WTC11 (cell line): ENCODE results near the gene TLE2.

ENCODE experiments used
- ATF1 ChIP-seq: sonication (generic); formaldehyde crosslinking; IDR thresholded peaks from 2 replicates; pipeline ENCODE4 v1.8.1; 2023; ENCODE audit warnings: mild to moderate bottlenecking, moderate library complexity, missing genetic modification reagents
- CTCF ChIP-seq: fragments of 200-600 bp; IDR thresholded peaks from 2 replicates; pipeline ENCODE4 v1.8.0; 2022; ENCODE audit warnings: antibody characterized with exemption
- E2F4 ChIP-seq: sonication (generic); formaldehyde crosslinking; IDR thresholded peaks from 2 replicates; pipeline ENCODE4 v1.8.1; 2022; ENCODE audit warnings: low read depth, mild to moderate bottlenecking, moderate library complexity, missing genetic modification reagents, borderline replicate concordance
- ETV6 ChIP-seq: sonication (generic); formaldehyde crosslinking; IDR thresholded peaks from 2 replicates; pipeline ENCODE4 v1.8.1; 2022; ENCODE audit warnings: mild to moderate bottlenecking, missing genetic modification reagents
- HMGXB4 ChIP-seq: sonication (generic); formaldehyde crosslinking; IDR thresholded peaks from 2 replicates; pipeline ENCODE4 v1.8.1; 2023; ENCODE audit warnings: mild to moderate bottlenecking, moderate library complexity, missing genetic modification reagents
- MAX ChIP-seq: sonication (generic); formaldehyde crosslinking; IDR thresholded peaks from 2 replicates; pipeline ENCODE4 v1.8.0; 2022; ENCODE audit warnings: mild to moderate bottlenecking, missing genetic modification reagents
- MYBL2 ChIP-seq: sonication (generic); formaldehyde crosslinking; IDR thresholded peaks from 2 replicates; pipeline ENCODE4 v1.8.1; 2023; ENCODE audit warnings: mild to moderate bottlenecking, moderate library complexity, missing genetic modification reagents
- NR2C2 ChIP-seq: sonication (generic); formaldehyde crosslinking; IDR thresholded peaks from 2 replicates; pipeline ENCODE4 v1.8.0; 2022; ENCODE audit warnings: mild to moderate bottlenecking, missing genetic modification reagents
- SP1 ChIP-seq: sonication (generic); formaldehyde crosslinking; conservative IDR thresholded peaks from 2 replicates; pipeline ENCODE4 v1.8.1; 2022; ENCODE audit warnings: missing genetic modification reagents
- STAT6 ChIP-seq: sonication (generic); formaldehyde crosslinking; conservative IDR thresholded peaks from 2 replicates; pipeline ENCODE4 v1.8.1; 2023; ENCODE audit warnings: mild to moderate bottlenecking, low read depth, missing genetic modification reagents, moderate library complexity
- TCF7 ChIP-seq: sonication (generic); formaldehyde crosslinking; IDR thresholded peaks from 2 replicates; pipeline ENCODE4 v1.8.0; 2022; ENCODE audit warnings: mild to moderate bottlenecking, low read depth, missing genetic modification reagents, moderate library complexity
- USF1 ChIP-seq: sonication (generic); formaldehyde crosslinking; IDR thresholded peaks from 2 replicates; pipeline ENCODE4 v1.8.0; 2022; ENCODE audit warnings: mild to moderate bottlenecking, missing genetic modification reagents
- ZNF423 ChIP-seq: fragments of 250-450 bp; sonication (Bioruptor Pico); IDR thresholded peaks from 2 replicates; pipeline ENCODE4 v2.1.2; 2022; ENCODE audit warnings: mild to moderate bottlenecking, moderate library complexity

- TF ChIP-seq CTCF = no peak
- no peak for TF ChIP-seq USF1 (CRISPR knock-in tag)
- no peak for TF ChIP-seq SP1
- no peak for TF ChIP-seq MYBL2 (CRISPR knock-in tag)
- no peak for TF ChIP-seq TCF7
- no peak for TF ChIP-seq HMGXB4 (CRISPR knock-in tag)
- TF ChIP-seq STAT6 (CRISPR knock-in tag) = no peak
- TF ChIP-seq E2F4 (CRISPR knock-in tag) = no peak
- TF ChIP-seq MAX (CRISPR knock-in tag) = 0 out of 2 replicates have a peak, but pooled peaks have one; percentile 20
- no peak for TF ChIP-seq ETV6 (CRISPR knock-in tag)
- no peak for TF ChIP-seq ZNF423 (CRISPR knock-in tag)
- TF ChIP-seq NR2C2 (CRISPR knock-in tag) = no peak
- no peak for TF ChIP-seq ATF1 (CRISPR knock-in tag)
Observed at GRCh38 chr19:3054972-3055740, 26.1 kb upstream of the TLE2 start.
